GM10847 (cell line): Measurements from ENCODE around the gene ADISSP.

ENCODE experiments used
- POLR2A ChIP-seq: IDR thresholded peaks from 2 replicates; pipeline ENCODE4 v1.6.1; 2011; ENCODE audit not compliant: insufficient read length; ENCODE audit errors: extremely low read depth

The ADISSP gene

DNA sequence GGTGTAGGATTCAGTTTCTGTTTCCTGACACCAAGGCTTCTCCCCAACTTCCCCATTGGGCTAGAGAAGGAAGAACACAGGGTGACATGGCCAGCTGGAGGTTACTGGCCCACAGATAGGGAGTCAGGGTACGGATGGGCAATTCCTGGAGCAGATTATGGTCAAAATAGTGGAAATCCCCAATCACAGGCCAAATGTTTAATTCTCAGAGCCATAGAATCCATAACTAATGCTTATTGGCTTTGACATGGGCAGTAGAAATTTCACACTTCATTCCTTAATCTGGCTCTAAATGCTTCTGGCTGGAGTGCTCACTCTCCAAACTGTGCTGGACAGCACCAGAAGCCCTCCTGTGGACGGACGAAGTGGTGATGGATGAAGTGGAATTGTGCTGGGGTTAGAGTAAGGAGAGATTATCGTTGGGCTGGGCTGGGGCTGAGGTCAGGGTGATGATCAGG is 56.0 kb downstream of the ADISSP start:
- no peak for TF ChIP-seq POLR2A

DNA sequence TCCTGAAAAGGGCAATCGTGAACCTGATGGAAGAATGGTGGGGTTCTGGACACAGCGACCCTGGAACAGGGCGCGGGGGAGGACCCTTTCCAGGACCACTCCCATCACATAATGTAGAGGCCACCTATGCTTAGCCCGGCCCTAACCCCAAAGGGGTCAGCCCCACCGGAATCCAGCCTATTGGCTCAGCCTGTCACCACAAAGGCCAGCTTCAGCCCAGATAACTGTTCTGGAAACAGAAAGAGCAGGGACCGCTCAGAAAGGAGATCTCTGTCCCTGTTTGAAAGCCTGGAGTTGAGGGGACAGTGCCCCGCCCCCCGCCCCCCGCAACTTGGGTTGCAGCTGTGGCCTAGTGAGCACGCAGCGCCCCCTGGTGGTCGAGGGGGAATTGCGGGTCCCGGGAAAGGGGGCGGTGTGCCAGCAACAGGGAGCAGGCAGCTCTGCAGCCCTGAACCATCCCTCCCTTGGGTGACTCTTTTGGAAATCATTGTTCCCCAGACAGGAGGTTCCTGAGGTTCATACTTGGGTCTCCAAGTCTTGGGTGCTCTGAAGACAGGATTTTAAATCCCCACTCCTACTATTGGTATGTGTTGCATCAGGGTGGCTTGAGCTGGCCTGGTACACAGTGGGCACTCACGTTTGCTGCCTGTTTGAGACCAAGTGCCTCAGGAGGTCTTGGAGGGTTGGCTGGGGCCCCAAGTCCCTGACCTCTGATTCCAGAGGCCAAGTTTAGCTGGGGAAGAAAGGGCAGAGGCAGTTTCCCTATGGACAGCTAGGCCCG is 56.7 kb downstream of the ADISSP start:
- no peak for TF ChIP-seq POLR2A

DNA sequence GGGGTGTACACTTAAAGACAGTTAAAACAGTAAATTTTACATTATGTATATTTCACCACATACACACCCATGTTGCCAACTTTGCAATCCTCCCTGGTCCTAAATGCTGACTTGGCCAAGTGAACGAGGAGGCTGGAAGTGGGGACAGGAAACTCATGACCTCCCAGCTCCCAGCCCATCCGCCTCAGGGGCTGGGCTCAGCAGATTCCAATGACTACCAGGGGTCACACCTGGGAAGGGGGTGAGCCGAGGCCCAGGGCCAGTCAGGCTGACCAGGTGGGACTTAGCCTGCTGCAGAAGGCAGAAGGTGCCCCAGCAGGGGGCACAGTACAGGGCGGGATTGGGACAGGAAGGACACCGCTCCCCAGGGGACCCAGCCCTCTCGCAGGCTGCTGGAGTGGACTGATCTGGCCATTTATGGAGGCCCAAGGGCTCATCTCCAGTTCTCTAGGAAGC is 57.5 kb downstream of the ADISSP start:
- TF ChIP-seq POLR2A: no peak

- no peak for TF ChIP-seq POLR2A
Measured at GRCh38 chr20:3707508-3707899, 60.0 kb downstream of the ADISSP start.

DNA sequence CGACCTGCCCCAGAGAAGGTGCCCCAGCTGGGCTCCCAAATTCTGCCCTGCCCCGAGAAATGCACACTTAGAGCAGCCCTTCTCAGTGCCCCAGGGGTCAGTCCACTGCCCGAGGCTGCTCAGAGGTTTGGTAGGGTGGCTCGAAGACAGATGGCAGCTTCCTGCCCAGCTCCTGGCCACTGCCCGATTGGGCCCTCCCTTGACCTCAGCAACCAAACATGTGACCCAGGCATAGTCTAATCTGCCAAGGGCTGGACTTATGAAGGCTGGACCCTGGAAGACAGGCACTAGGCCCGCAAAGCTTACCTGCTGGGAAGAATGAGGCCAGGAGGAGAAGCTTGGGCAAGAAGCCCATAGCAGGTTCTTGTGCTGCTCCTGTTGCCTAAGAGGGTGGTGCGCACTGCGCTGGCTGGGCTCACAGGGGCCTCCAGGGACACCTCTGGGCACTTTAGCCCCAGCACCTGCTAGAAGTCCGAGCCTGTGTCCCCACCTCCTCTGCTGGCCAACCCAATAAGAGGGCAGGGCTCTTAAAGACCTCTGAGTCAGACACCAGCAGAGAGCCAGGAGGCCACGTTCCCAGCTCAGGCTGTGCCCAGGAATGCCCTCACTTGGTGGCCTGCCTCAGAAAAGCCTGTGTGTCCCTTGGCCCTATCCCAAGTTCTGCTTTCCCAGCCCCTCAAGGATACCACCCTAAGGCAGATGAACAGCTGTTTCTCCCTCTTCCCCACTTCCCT is 60.6 kb downstream of the ADISSP start:
- no peak for TF ChIP-seq POLR2A

DNA sequence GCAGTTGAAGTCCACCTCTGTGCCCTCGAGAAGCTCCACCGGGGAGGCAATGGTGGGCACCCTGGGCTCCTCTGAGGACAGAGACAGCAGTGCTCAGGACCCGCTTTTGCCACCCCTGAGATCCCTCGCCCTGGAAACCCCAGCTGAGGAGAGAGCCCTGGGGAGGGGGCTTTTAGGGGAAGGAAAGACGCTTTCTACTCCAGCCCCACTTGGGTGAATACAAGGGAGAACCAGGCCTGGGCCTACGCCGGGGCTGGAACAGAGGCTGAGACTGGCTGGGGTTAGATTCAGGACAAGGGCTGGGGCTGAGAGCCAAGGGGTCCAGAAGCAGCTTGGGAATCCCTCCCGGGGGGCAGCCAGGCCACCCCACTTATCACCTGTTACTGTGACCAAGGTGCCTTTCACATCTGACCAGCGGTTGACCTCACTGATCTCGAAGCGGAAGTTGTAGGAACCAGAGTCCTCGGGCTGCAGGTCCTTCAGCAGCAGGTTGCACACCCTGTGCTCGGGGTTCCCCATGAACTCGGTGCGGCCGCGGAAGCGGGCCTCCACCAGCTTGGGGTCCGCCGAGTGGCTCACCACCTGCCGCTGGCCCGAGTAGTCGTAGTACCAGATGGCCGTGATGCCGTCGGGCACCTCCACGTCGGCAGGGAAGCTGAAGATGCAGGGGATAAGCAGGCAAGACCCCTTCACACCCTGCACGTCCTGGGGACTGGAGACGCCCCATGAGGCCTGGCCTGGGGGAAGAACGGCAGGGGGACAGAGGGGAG is 61.4 kb downstream of the ADISSP start:
- TF ChIP-seq POLR2A: no peak

- TF ChIP-seq POLR2A: no peak
Measured at GRCh38 chr20:3705491-3705969, 62.0 kb downstream of the ADISSP start.

- no peak for TF ChIP-seq POLR2A
Measured at GRCh38 chr20:3704087-3704486, 63.5 kb downstream of the ADISSP start.
